H1 (cell line): ENCODE data around the gene PRKRIP1. TPM values are rescaled to one million over a fixed set of nuclear protein-coding genes. Genes with fewer than 3 reads are reported as not detected.

Source experiments
- CTCF ChIA-PET: fragments of 300-600 bp; sonication (Branson Sonifier 250); formaldehyde crosslinking; loops from one replicate; lab custom pipeline; 2021; ENCODE audit not compliant: partially characterized antibody; lab: Charles Lee
- POLR2A ChIA-PET: fragments of 300-600 bp; sonication (Branson Sonifier 250); formaldehyde crosslinking; loops from one replicate; lab custom pipeline; 2021; ENCODE audit warnings: inconsistent platforms; ENCODE audit not compliant: partially characterized antibody; lab: Charles Lee
- DNase-seq, 2 experiments: peaks; one replicate each; pipeline versions ENCODE4 v3.0.0 to v3.0.0-alpha.2; 2010 to 2022; ENCODE audit warnings: low spot score in 2 of 2, low read depth in 1 of 2, mixed read lengths in 1 of 2
- FAIRE-seq: peaks from 2 replicates; lab custom pipeline; 2011; peaks lifted over from hg19 to GRCh38; lab: Jason Lieb, UNC
- H2AFZ ChIP-seq: 2 replicates; pipeline ENCODE4 v1.8.1; 2012; ENCODE audit warnings: low read length, inconsistent platforms
- H2AK5ac ChIP-seq: 2 replicates; pipeline ENCODE4 v1.6.1; 2013; ENCODE audit warnings: low read depth, low read length
- H2BK120ac ChIP-seq: replicated peaks from 2 replicates; pipeline ENCODE3; 2013; ENCODE audit warnings: low read depth, low read length, inconsistent platforms
- H2BK12ac ChIP-seq: 2 replicates; pipeline ENCODE4 v1.6.1; 2013; ENCODE audit warnings: low read depth, low read length
- H2BK15ac ChIP-seq: 2 replicates; pipeline ENCODE4 v1.6.1; 2013; ENCODE audit warnings: low read length
- H2BK20ac ChIP-seq: 2 replicates; pipeline ENCODE4 v1.6.1; 2013; ENCODE audit warnings: low read length
- H2BK5ac ChIP-seq: 2 replicates; pipeline ENCODE4 v1.6.1; 2013; ENCODE audit warnings: low read depth, low read length
- H3K14ac ChIP-seq: 2 replicates; pipeline ENCODE4 v1.6.1; 2013; ENCODE audit warnings: inconsistent platforms; ENCODE audit not compliant: insufficient read length
- H3K18ac ChIP-seq: 2 replicates; pipeline ENCODE4 v1.6.1; 2013; ENCODE audit warnings: low read length; ENCODE audit errors: extremely low read depth
- H3K23ac ChIP-seq: 2 replicates; pipeline ENCODE4 v1.6.1; 2013; ENCODE audit warnings: inconsistent platforms; ENCODE audit not compliant: insufficient read length
- H3K23me2 ChIP-seq: 2 replicates; pipeline ENCODE4 v1.6.1; 2013; ENCODE audit warnings: low read depth, low read length
- H3K27ac ChIP-seq: 2 replicates; pipeline ENCODE4 v1.6.1; 2011; ENCODE audit warnings: low read depth, low read length, inconsistent platforms
- H3K27me3 ChIP-seq, 4 experiments: replicated peaks in 1 of 4; 1 replicate in 1 of 4; 2 replicates in 3 of 4; pipeline versions ENCODE4 v1.6.1 to v1.8.1; 2011 to 2013; ENCODE audit warnings: low read length in 3 of 4, mild to moderate bottlenecking in 3 of 4, inconsistent platforms in 2 of 4, mixed read lengths in 2 of 4, moderate library complexity in 1 of 4; ENCODE audit not compliant: control insufficient read depth in 3 of 4, insufficient read depth in 3 of 4; ENCODE audit errors: extremely low read depth in 1 of 4
- H3K36me3 ChIP-seq, 4 experiments: 2 replicates each; pipeline versions ENCODE4 v1.6.1 to v1.8.1; 2011 to 2013; ENCODE audit warnings: mild to moderate bottlenecking in 4 of 4, low read length in 3 of 4, moderate library complexity in 2 of 4, control low read depth in 1 of 4, inconsistent platforms in 1 of 4; ENCODE audit not compliant: insufficient read depth in 4 of 4, control insufficient read depth in 2 of 4
- H3K4ac ChIP-seq: replicated peaks from 2 replicates; pipeline ENCODE3; 2013; ENCODE audit warnings: low read length, low read depth, mixed read lengths, inconsistent platforms; ENCODE audit not compliant: insufficient read length
- H3K4me1 ChIP-seq, 4 experiments: replicated peaks in 1 of 4; 1 replicate in 1 of 4; 2 replicates in 3 of 4; pipeline versions ENCODE4 v1.6.1 to v1.8.1; 2011 to 2013; ENCODE audit warnings: low read length in 3 of 4, inconsistent platforms in 2 of 4, mixed read lengths in 1 of 4; ENCODE audit not compliant: insufficient read depth in 4 of 4, control insufficient read depth in 3 of 4
- H3K4me2 ChIP-seq, 2 experiments: 2 replicates each; pipeline versions ENCODE4 v1.6.1 to v1.8.1; 2011 to 2013; ENCODE audit warnings: low read depth in 2 of 2, low read length in 2 of 2, control low read depth in 1 of 2, inconsistent platforms in 1 of 2, mild to moderate bottlenecking in 1 of 2; ENCODE audit not compliant: insufficient read depth in 1 of 2
- H3K4me3 ChIP-seq, 4 experiments: fragments of 200-600, 300-600 bp in 1 of 4; sonication (generic), shearing (Covaris generic), sonication (Bioruptor Twin) in 1 of 4; 2 replicates each; pipeline versions ENCODE4 v1.5.1 to v1.8.1; 2011 to 2016; ENCODE audit warnings: low read length in 4 of 4, low read depth in 3 of 4, control low read depth in 2 of 4, inconsistent platforms in 2 of 4, mild to moderate bottlenecking in 2 of 4, mixed read lengths in 1 of 4, moderate library complexity in 1 of 4; ENCODE audit not compliant: insufficient read depth in 2 of 4; ENCODE audit errors: extremely low read depth in 1 of 4
- H3K56ac ChIP-seq: replicated peaks from 2 replicates; pipeline ENCODE3; 2013; ENCODE audit warnings: low read depth, mild to moderate bottlenecking, mixed read lengths, low read length, inconsistent platforms; ENCODE audit not compliant: insufficient read length
- H3K79me1 ChIP-seq: 2 replicates; pipeline ENCODE4 v1.6.1; 2013; ENCODE audit warnings: low read depth, low read length, control low read depth
- H3K79me2 ChIP-seq, 2 experiments: 2 replicates each; pipeline versions ENCODE4 v1.6.1 to v1.8.1; 2012 to 2013; ENCODE audit warnings: low read length in 2 of 2, mild to moderate bottlenecking in 2 of 2, inconsistent platforms in 1 of 2; ENCODE audit not compliant: insufficient read depth in 2 of 2, control insufficient read depth in 1 of 2
- H3K9ac ChIP-seq, 4 experiments: replicated peaks in 1 of 4; 1 replicate in 1 of 4; 2 replicates in 3 of 4; pipeline versions ENCODE4 v1.6.1 to v1.8.1; 2011 to 2013; ENCODE audit warnings: low read depth in 3 of 4, low read length in 3 of 4, control low read depth in 2 of 4, mild to moderate bottlenecking in 2 of 4, moderate library complexity in 2 of 4, inconsistent platforms in 1 of 4; ENCODE audit errors: extremely low read depth in 1 of 4
- H3K9me3 ChIP-seq, 2 experiments: 2 replicates each; pipeline versions ENCODE4 v1.6.1 to v1.8.1; 2012 to 2013; ENCODE audit warnings: mild to moderate bottlenecking in 2 of 2, moderate library complexity in 2 of 2, control low read depth in 1 of 2, inconsistent platforms in 1 of 2, low read depth in 1 of 2, low read length in 1 of 2, mixed read lengths in 1 of 2; ENCODE audit not compliant: insufficient read depth in 2 of 2
- H4K20me1 ChIP-seq, 2 experiments: replicated peaks in 1 of 2; 2 replicates each; pipeline versions ENCODE3 to v1.8.1; 2011 to 2013; ENCODE audit warnings: inconsistent platforms in 2 of 2, low read length in 2 of 2, mild to moderate bottlenecking in 1 of 2; ENCODE audit not compliant: insufficient read depth in 2 of 2, control insufficient read depth in 1 of 2
- H4K5ac ChIP-seq: 2 replicates; pipeline ENCODE4 v1.6.1; 2013; ENCODE audit warnings: low read length, low read depth, mixed read lengths, inconsistent platforms; ENCODE audit not compliant: insufficient read length
- H4K8ac ChIP-seq: 2 replicates; pipeline ENCODE4 v1.8.0; 2013; ENCODE audit warnings: mild to moderate bottlenecking, moderate library complexity, low read length, inconsistent platforms; ENCODE audit not compliant: insufficient read depth; ENCODE audit errors: extremely low read depth
- H4K91ac ChIP-seq: replicated peaks from 2 replicates; pipeline ENCODE3; 2013; ENCODE audit warnings: low read length, mixed read lengths, inconsistent platforms; ENCODE audit not compliant: insufficient read length
- EZH2 ChIP-seq: fragments of 200-600 bp; sonication (generic); IDR thresholded peaks from 2 replicates; pipeline ENCODE4 v1.7.1; 2012; ENCODE audit warnings: low read depth, mild to moderate bottlenecking, moderate library complexity, low read length, inconsistent platforms; ENCODE audit not compliant: severe bottlenecking
- WGBS, 2 experiments: shearing (Covaris generic) in 1 of 2; methylation state at CpG; one replicate each; pipeline versions ENCODE4 v1.1.6 to v1.1.7; 2013 to 2015; ENCODE audit warnings: low lambda C conversion rate in 2 of 2, mixed read lengths in 2 of 2, inconsistent platforms in 1 of 2, low coverage in 1 of 2, missing lambda C conversion rate in 1 of 2; ENCODE audit not compliant: insufficient replicate concordance in 2 of 2, insufficient coverage in 1 of 2, insufficient read length in 1 of 2; ENCODE audit errors: extremely low coverage in 1 of 2, missing lambda C conversion rate in 1 of 2; 5-methylcytosine and 5-hydroxymethylcytosine counted together
- polyA plus RNA-seq, 7 experiments: library from polyadenylated mRNA; depleted of rRNA in 3 of 7; stranded (reverse) in 5 of 7; unstranded in 2 of 7; fragments of >200 nt in 5 of 7; fragments of 200-250 nt in 2 of 7; gene quantifications; 1 replicate in 5 of 7; 2 replicates in 1 of 7; 4 replicates in 1 of 7; pipeline versions ENCODE4 v1.2.1 to v1.2.3, GENCODE V29; 2011 to 2013; ENCODE audit warnings: missing spikeins in 2 of 7, mixed read lengths in 2 of 7
- total RNA-seq: library from RNA; stranded (reverse); fragmentation: NEBNext Ultra II Directional; extraction: Animal tissue kit (Norgen Biotek cat#: 25700); gene quantifications from 2 replicates; pipeline ENCODE4 v1.2.1, GENCODE V29; 2021

Gene PRKRIP1
- total and polyA plus RNA-seq, 2 of the 8 experiments (the other 6 are each of a cell fraction or from before 2014, with no cell fraction given): 11.1 to 22.0 TPM

GRCh38 chr7:102400360-102400759 lies 4.2 kb downstream of the PRKRIP1 start:
- H4K5ac ChIP-seq: no peak overlapping the region
- POLR2A ChIA-PET: no interaction called here
- no peak for FAIRE-seq
- no peak for TF ChIP-seq EZH2

More at GRCh38 chr7:102400360-102400759, 4.2 kb downstream of the PRKRIP1 start:
- Histone ChIP-seq H2AK5ac (no peak overlapping the region), H3K4me2 (no peak overlapping the region), H3K18ac (no peak overlapping the region), H3K79me1 (no peaks in the 10 kb centered on the region), H3K23ac (no peak overlapping the region), H2BK12ac (no peak overlapping the region), H3K27ac (no peak overlapping the region), H4K91ac (no peak overlapping the region), H4K20me1 (peaks cover 0 to 5% of the 10 kb centered on the region in 2 experiments), H2BK15ac (no peak overlapping the region), H3K14ac (no peak overlapping the region), H3K9ac (no peak overlapping the region), H2BK5ac (no peak overlapping the region), H3K4me3 (no peak overlapping the region), H2BK120ac (no peak overlapping the region), H3K4me1 (peaks cover 0 to 6% (median 2%) of the 10 kb centered on the region in 4 experiments; a peak in 2 of 7 replicates), H3K56ac (no peak overlapping the region), H2BK20ac (no peak overlapping the region), H2AFZ (no peak overlapping the region), H3K4ac (no peak overlapping the region), H3K9me3 (no peaks in the 10 kb centered on the region), H3K79me2 (peaks cover 3 to 11% of the 10 kb centered on the region in 2 experiments; a peak in 2 of 4 replicates), H3K27me3 (no peaks in the 10 kb centered on the region), H3K23me2 (peaks cover 11% of the 10 kb centered on the region), H4K8ac (no peak overlapping the region), H3K36me3 (peaks cover 2 to 30% (median 17%) of the 10 kb centered on the region in 4 experiments; a peak in 7 of 8 replicates)
- DNase-seq: no peak
- 84% methylated on average over 5 of the region's 5 CpGs; no CpG with 5 or more reads in 1 of the 2 experiments for WGBS, 2 experiments
- CTCF ChIA-PET: interaction anchor here (5.1 kb wide), 1 partner anchor 13 kb away, joined by 42 read pairs; no protein-coding TSS in a partner anchor
